RPMI7951 (cell line): ENCODE data around the gene SLC44A1. TPM values are rescaled to one million over a fixed set of nuclear protein-coding genes. Genes with fewer than 3 reads are reported as not detected.

Experiments used
- DNase-seq: peaks from one replicate; pipeline ENCODE4 v3.0.0-alpha.2; 2012; ENCODE audit warnings: low read depth
- total RNA-seq: library from RNA; depleted of rRNA; stranded (reverse); fragments of >200 nt; shearing (Covaris generic); gene quantifications from 2 replicates; pipeline ENCODE4 v1.2.3, GENCODE V29; 2014; rRNA removed

The SLC44A1 gene
- total RNA-seq, 1 experiment from 2014 or later: 49.6 TPM

GRCh38 chr9:105466898-105467455 lies 222.5 kb downstream of the SLC44A1 start:
- DNase-seq: no peak

GRCh38 chr9:105468875-105469274 lies 224.4 kb downstream of the SLC44A1 start:
- DNase-seq: no peak

GRCh38 chr9:105473221-105473620 lies 228.8 kb downstream of the SLC44A1 start:
- no peak for DNase-seq

- DNase-seq: peak; percentile 51
Observed at GRCh38 chr9:105475302-105475701, 230.9 kb downstream of the SLC44A1 start.

- DNase-seq: no peak
Observed at GRCh38 chr9:105479846-105480245, 235.4 kb downstream of the SLC44A1 start.

- DNase-seq: no peak
Observed at GRCh38 chr9:105483618-105484017, 239.2 kb downstream of the SLC44A1 start.

GRCh38 chr9:105484226-105484625 lies 239.8 kb downstream of the SLC44A1 start:
- DNase-seq: no peak

- DNase-seq: no peak
Observed at GRCh38 chr9:105485131-105485530, 240.7 kb downstream of the SLC44A1 start.

Other genes with a start within 250 kb of the SLC44A1 start
- 6.0 and 7.2 TPM in 2 replicates for gene FSD1L, start 203.4 kb downstream of the SLC44A1 start, total RNA-seq